Activated B cell treated with CpG ODN at 0.5 μM for 24 hours (primary cell): ENCODE results near the gene TMEM132D. TPM values are rescaled to one million over a fixed set of nuclear protein-coding genes. Genes with fewer than 3 reads are reported as not detected.

Source experiments
- ATAC-seq: fragments of 200-7000 bp; cut with Tn5 transposase; one replicate; pipeline ENCODE4 v1.10.0; 2021; ENCODE audit warnings: low read depth, mild to moderate bottlenecking, moderate library complexity
- CTCF ChIA-PET: fragments of 350-600 bp; sonication (Branson Sonifier 250); formaldehyde crosslinking; loops from one replicate; lab custom pipeline; 2021; ENCODE audit warnings: antibody characterized with exemption; lab: Charles Lee
- POLR2A ChIA-PET: fragments of 350-600 bp; sonication (Branson Sonifier 250); formaldehyde crosslinking; loops from one replicate; lab custom pipeline; 2021; ENCODE audit warnings: antibody characterized with exemption; lab: Charles Lee
- DNase-seq: peaks from one replicate; pipeline ENCODE4 v3.0.0; 2022
- H3K27ac Mint-ChIP-seq: one replicate; pipeline ENCODE4 v1.8.0; 2020; ENCODE audit warnings: mixed read lengths
- H3K27me3 Mint-ChIP-seq: one replicate; pipeline ENCODE4 v1.8.0; 2021; ENCODE audit warnings: mixed read lengths
- H3K36me3 Mint-ChIP-seq: one replicate; pipeline ENCODE4 v1.8.0; 2021; ENCODE audit warnings: low read depth, mixed read lengths
- H3K4me1 Mint-ChIP-seq: one replicate; pipeline ENCODE4 v1.8.0; 2021; ENCODE audit warnings: mixed read lengths
- H3K4me3 Mint-ChIP-seq: one replicate; pipeline ENCODE4 v1.8.0; 2020; ENCODE audit warnings: mild to moderate bottlenecking, mixed read lengths
- H3K9me3 Mint-ChIP-seq: one replicate; pipeline ENCODE4 v1.8.0; 2020; ENCODE audit warnings: mixed read lengths
- intact Hi-C: fragments of 100-400 bp; cut with micrococcal nuclease; formaldehyde crosslinking; loops from one replicate; pipeline ENCODE4 v1.15.1; 2024
- total RNA-seq: library from RNA; stranded (reverse); gene quantifications from 2 replicates; pipeline ENCODE4 v1.2.3, GENCODE V29; 2022
- TF ChIP-seq, protein P1 (sequence below): fragments of 200-600 bp; IDR thresholded peaks from one replicate; pipeline ENCODE4 v1.8.0; 2022; ENCODE audit warnings: antibody characterized with exemption, mild to moderate bottlenecking

TMEM132D gene
- total RNA-seq, 1 donor from 2014 or later: not detected

DNA sequence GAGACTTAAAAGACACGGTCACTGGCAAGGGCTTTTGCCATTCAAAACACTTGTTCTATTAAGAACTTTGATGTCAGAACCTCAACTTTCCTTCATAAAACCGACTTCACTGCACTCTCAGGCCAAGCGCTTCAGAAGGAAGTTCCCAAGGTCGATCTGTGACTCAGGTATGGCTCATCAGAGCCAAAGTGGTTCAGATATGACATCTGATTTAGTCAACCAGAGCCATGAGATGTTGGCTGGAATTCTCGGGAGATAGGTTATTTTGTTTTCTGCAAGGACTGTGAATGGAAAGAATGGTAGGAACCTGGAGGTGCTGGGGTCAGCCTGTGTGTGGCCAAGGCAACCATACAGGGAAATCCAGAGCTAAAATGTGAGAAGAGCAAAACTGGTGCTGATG lies 604.9 kb downstream of the TMEM132D start:
- ATAC-seq (no peak), DNase-seq (no peak)
- intact Hi-C loops: no loop called here
- Mint-ChIP-seq H3K4me1 (no peaks in the 10 kb centered on the region), H3K27me3 (no peaks in the 10 kb centered on the region), H3K36me3 (no peaks in the 10 kb centered on the region), H3K9me3 (peaks cover 2% of the 10 kb centered on the region), H3K27ac (no peak overlapping the region), H3K4me3 (no peak overlapping the region)
- CTCF ChIA-PET: no interaction called here
- TF ChIP-seq, protein P1, sequence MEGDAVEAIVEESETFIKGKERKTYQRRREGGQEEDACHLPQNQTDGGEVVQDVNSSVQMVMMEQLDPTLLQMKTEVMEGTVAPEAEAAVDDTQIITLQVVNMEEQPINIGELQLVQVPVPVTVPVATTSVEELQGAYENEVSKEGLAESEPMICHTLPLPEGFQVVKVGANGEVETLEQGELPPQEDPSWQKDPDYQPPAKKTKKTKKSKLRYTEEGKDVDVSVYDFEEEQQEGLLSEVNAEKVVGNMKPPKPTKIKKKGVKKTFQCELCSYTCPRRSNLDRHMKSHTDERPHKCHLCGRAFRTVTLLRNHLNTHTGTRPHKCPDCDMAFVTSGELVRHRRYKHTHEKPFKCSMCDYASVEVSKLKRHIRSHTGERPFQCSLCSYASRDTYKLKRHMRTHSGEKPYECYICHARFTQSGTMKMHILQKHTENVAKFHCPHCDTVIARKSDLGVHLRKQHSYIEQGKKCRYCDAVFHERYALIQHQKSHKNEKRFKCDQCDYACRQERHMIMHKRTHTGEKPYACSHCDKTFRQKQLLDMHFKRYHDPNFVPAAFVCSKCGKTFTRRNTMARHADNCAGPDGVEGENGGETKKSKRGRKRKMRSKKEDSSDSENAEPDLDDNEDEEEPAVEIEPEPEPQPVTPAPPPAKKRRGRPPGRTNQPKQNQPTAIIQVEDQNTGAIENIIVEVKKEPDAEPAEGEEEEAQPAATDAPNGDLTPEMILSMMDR: no peak
- POLR2A ChIA-PET: no interaction called here

DNA sequence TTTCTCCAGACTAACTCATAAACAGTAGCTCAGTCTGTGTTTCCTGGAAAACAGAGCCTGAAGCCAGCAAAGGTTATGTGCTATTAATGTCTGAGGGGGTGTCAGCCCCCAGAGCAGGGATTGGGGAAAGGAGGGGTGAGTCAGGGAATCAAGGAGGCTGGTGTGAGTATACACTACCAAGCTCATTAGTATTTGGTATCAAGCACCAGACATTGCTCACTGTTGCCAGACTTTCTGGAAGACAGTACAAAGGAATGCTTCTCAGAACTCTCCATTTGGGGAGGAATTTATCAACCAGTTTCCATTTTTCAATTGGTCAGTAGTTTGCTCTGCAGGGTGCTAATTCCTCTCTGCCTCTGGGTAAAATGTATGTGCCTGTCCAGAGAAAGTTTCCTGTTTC lies 607.2 kb downstream of the TMEM132D start:
- no peak overlapping the region for H3K27ac Mint-ChIP-seq
- POLR2A ChIA-PET: no interaction called here
- CTCF ChIA-PET: no interaction called here

DNA sequence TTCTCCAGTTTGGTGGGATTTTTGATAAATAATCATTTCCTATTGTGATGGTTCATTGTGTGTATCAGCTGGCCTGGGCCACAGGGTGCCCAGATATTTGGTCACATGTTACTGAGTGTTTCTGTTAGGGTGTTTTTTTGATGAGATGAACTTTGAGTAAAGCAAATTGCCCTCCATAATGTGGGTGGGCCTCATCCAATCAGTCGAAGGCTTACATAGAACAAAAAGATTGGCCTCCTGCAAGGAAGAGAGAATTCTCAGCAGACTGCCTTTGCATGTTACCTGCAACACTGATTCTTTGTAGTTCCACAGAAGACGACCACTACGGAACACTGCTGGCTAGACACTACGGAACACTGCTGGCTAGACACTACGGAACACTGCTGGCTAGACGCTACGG lies 609.0 kb downstream of the TMEM132D start:
- no peaks in the 10 kb centered on the region for H3K27me3 Mint-ChIP-seq
- no peak for DNase-seq
- H3K9me3 Mint-ChIP-seq: no peaks in the 10 kb centered on the region
- no peaks in the 10 kb centered on the region for H3K36me3 Mint-ChIP-seq
- TF ChIP-seq, protein P1: no peak
- no peaks in the 10 kb centered on the region for H3K4me1 Mint-ChIP-seq
- no peak for ATAC-seq
- ChIA-PET CTCF (no interaction called here), POLR2A (no interaction called here)
- intact Hi-C loops: no loop called here
- H3K27ac Mint-ChIP-seq: no peak overlapping the region
- no peak overlapping the region for H3K4me3 Mint-ChIP-seq

More for the DNA sequence above, 607.2 kb downstream of the TMEM132D start:
- TF ChIP-seq, protein P1: no peak
- Mint-ChIP-seq H3K36me3 (no peaks in the 10 kb centered on the region), H3K4me3 (no peak overlapping the region), H3K9me3 (peaks cover 2% of the 10 kb centered on the region), H3K27me3 (no peaks in the 10 kb centered on the region), H3K4me1 (no peaks in the 10 kb centered on the region)
- DNase-seq: no peak
- intact Hi-C loops: no loop called here
- no peak for ATAC-seq

DNA sequence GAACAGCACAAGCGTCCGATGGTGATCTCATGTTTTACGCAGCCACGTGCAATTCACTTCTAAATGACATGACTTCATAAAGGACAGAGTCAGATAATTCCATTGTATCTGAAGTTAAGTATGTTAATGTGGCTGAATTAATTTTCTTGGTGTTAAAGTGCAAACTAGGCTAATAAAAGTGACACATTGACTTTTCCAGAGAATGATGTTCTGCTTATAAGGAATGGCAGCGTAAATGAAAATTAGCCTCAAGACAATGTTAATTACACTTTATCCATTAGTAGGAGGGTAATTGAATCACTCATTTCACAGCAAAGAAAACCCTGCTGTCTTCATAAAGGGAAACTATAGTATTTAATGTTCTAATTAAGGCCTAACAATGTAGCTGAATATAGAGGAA lies 624.1 kb downstream of the TMEM132D start:
- POLR2A ChIA-PET: no interaction called here
- TF ChIP-seq, protein P1: no peak
- Mint-ChIP-seq H3K36me3 (no peaks in the 10 kb centered on the region), H3K9me3 (no peaks in the 10 kb centered on the region), H3K4me3 (no peak overlapping the region), H3K4me1 (no peaks in the 10 kb centered on the region), H3K27ac (no peak overlapping the region), H3K27me3 (no peaks in the 10 kb centered on the region)
- ATAC-seq (no peak), DNase-seq (no peak)
- CTCF ChIA-PET: no interaction called here
- intact Hi-C loops: no loop called here

DNA sequence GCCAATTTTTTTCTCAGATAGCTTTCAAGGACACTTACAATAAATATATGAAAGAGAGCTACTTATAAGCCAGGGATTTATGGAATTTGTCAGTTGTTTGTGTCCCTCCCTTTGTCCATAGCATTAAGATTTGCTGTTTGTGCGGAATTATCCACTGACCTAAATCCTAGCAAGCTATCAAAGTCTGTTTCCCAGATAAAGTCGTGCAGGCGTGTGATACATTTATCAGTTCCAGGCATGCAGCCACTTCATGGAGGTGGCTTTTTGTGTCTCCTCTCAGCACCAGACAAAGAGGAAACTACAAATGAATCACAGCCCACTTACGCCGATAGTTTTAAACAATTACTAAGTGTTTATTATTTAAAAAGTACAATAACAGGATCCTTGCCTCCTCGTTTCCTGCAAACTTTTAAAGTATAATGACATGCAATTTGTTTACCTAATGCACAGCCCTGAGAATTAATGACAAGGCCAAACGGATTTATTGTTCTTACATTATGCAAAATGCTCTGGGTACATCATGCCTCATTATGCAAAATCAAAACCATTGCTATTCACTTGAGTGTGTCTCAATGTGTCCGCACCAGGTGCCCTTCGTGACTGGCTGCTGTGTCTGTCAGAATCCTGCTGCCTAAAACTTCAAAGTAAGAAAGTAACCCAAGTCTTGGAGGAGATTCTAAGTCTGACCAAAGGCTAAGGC lies 627.3 kb downstream of the TMEM132D start:
- H3K4me1 Mint-ChIP-seq: no peaks in the 10 kb centered on the region
- DNase-seq (no peak), ATAC-seq (no peak)
- ChIA-PET POLR2A (no interaction called here), CTCF (no interaction called here)
- no peak overlapping the region for H3K4me3 Mint-ChIP-seq
- no peaks in the 10 kb centered on the region for H3K36me3 Mint-ChIP-seq
- TF ChIP-seq, protein P1: no peak
- H3K9me3 Mint-ChIP-seq: no peaks in the 10 kb centered on the region
- intact Hi-C loops: no loop called here
- H3K27me3 Mint-ChIP-seq: no peaks in the 10 kb centered on the region
- H3K27ac Mint-ChIP-seq: no peak overlapping the region
